ENCODE data around the gene IFNB1.

Gene IFNB1

DNA sequence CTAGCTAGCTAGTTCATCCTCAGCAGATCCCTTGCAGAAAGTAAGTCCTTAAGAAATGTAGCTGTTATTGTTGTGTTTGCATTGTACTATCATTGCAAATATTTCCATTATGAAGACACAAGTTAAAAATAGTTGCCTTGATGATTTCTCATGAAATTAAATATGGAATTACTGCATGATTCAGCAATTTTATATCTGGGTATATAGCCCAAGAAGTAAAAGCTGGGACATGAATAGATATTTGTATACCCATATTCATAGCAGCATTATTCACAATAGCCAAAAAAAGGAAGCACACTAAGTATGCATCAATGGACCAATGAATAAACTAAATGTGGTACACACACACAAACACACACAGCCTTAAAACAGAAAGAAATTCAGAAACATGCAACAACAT lies 6.8 kb downstream of the IFNB1 start:
- no peak for DNase-seq

DNA sequence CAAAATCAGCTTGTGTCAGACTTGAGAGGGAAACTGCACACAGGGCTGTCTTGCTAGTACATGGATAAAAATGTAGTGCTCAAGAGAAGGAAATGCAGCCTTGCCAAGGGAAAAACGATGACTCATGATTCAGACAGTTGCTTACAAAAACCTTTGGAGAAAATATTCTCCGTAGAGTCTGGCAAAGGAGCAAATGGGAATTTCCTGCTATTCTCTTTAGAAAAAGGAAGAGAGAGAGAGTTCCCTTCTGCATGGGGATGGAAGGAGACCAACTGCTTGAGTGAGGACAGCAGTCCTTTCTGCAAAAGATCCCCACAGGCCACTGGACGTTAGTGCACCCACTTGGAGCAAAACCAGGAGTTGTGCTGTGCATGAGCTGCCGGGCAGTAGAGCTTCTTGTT lies 7.6 kb downstream of the IFNB1 start:
- peak in 31 of 58 donors; percentile 0 to 74 (median 19) for DNase-seq

DNA sequence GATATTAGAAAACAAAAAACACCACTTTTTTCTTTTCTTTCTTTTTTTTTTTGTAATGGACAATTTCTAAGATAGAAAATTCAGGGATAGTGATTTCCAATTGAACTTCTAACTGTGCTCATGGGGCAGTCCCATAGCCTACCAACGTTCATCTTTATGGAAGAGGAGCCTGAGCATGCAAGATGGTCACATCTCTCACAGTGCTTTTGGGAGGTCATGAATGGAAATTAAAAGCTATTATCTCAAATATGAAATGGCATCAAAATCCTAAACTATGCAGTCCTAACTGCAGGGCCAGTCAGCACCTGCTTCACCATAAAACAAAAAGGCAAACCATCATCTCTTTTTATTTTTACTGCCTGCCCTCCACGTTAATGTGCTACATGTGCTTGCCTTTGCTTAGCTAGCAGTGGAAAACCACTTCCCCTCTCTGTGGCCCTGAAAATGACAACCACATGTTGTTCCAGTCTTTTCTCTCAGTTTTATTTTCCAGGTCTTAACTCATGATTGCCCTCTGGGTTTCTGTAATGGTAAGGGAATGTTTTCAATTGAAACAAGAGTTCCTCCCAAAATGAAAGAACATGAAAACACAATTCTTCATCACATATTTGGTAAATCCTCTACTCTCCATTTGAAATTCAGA lies 16.7 kb downstream of the IFNB1 start:
- DNase-seq: no peak

DNA sequence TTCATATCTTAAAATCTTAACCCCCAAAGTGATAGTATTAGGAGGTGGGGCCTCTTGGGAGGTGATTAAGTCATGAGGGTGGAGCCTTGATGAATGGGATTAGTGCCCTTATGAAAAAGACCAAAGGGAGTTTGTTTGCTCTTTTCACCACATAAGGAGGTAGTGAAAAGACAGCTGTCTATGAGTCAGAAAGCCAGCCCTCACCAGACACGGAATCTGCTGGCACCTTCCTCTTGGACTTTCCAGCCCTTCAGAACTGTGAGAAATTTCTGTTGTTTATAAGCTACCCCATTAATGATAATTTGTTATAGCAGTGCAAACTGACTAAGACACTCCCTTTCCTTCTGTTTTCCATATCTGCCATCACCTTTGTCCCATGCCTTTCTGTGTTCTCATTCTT lies 20.8 kb downstream of the IFNB1 start:
- no peak for DNase-seq

DNA sequence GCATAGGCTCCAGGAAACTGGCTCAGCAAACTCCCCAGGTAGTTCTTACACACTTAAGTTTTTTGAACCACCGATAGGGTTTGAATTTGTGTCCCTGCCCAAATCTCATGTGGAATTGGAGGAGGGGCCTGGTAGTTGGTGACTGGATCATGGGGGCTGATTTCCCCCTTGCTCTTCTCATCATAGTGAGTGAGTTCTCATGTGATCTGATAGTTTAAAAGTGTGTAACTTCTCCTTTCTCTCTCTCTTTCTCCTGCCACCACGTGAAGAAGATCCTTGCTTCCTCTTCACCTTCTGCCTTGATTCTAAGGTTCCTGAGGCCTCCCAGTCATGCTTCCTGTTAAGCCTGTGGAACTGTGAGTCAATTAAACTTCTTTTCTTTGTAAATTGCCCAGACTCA lies 23.9 kb downstream of the IFNB1 start:
- DNase-seq: no peak

DNA sequence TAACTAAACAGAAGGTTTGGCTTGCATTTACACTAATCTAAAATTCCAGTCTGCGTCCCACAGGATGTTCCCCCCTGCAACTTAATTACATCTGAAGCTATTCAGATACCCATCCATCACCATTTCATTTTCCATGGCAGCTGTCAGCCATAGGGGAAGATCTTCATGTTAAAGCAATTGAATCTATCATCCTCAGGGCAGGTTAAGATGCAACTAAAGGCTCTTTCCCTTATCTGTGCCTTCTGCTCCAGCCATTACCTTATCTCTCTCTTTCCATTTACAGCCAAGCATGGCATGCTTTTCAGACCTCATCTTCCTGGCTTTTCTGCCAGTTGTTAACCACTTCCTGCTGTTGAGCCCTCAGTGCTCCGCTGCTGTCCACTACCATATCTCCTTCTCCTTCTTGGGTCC lies 30.5 kb downstream of the IFNB1 start:
- no peak for DNase-seq

DNA sequence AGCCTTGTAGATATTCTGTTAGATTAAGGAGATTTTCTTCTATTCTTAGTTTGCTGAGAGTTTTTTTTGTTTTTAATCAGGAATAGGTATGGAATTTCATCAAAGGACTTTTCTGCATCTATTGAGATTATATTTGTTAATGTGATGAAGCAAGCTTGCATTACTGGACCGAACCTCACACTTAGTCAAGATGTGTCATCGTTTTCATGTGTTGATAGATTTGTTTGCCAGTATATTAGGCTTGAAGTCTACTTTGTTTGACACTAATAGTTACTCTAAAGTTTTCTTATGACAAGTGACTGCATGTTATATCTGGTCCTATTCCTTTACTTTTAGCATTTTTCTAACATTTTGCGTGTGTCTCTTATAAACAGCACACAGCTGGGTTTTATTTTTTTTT lies 33.9 kb downstream of the IFNB1 start:
- DNase-seq: no peak

DNA sequence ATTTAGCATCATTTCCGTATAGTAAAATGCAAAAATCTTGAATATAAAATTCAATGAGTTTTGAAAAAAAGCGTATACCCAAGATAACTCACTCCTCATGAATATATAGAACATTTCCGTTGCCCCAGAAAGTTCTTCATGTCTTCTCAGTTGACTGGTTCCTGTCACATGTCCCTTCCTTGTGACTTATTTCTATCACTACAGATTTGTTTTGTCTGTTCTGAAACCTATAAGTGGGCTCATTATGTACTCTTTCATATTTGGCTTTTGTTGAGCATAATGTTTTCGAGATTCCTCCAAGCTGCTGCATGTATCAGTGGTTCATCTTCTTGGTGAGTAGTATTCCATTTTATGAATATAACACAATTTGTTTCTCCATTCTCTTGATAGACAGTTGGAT lies 35.3 kb downstream of the IFNB1 start:
- no peak for DNase-seq

DNA sequence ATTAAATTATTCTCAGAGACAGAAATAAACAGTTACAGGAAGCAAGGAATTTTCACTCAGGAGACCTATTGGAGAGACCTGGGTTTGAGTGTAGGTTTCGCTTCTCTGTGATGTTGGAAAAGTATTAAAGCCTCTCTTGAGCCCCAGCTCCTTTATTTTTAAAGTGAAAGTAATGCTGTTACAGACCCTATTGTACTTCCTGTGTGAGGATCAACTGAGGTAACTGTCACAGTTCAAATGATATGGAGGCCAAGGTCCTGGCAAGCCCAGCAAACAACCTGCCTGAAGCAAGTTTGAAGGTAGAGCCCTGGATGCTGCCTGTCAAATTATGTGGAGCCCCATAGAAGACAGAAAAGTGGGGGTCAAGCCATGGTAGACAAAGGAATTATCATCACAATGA lies 38.4 kb downstream of the IFNB1 start:
- DNase-seq: no peak

DNA sequence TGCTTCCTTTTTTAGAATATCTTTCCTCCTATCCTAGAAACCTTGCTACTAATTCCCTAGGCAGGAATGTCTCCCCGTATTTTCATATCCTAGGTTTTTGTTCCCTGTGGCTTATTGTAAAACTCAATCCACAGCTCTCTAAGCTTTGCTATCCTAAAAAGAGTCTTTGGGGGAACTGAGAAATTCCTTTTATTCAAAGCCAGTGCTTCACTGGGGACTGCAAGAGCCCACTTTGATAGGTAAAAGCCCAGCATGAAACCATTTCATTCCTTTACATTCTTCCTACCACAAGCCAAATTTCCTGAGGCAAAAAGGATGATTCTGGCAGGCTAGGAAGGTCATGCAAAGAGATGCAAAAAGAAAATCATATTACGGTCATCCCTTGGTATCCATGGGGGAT lies 40.5 kb downstream of the IFNB1 start:
- DNase-seq: no peak

DNA sequence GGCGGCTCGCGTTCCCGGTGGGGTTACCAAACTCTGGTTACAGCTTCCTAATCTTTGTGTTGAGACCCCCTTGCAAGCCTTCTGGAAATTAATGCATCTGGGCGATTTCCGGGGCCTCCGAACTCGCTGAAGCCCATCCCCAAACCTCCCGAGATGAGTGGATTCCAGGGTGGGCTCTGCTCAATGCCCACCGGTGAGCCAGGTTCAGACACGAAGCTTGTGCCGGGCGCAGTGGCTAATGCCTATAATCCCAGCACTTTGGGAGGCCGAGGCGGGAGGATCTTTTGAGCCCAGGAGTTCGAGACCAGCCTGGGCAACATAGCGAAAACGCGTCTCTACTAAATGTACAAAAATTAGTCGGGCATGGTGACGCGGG lies 45.9 kb downstream of the IFNB1 start:
- peak in 1 of 58 donors; percentile 15 for DNase-seq

DNA sequence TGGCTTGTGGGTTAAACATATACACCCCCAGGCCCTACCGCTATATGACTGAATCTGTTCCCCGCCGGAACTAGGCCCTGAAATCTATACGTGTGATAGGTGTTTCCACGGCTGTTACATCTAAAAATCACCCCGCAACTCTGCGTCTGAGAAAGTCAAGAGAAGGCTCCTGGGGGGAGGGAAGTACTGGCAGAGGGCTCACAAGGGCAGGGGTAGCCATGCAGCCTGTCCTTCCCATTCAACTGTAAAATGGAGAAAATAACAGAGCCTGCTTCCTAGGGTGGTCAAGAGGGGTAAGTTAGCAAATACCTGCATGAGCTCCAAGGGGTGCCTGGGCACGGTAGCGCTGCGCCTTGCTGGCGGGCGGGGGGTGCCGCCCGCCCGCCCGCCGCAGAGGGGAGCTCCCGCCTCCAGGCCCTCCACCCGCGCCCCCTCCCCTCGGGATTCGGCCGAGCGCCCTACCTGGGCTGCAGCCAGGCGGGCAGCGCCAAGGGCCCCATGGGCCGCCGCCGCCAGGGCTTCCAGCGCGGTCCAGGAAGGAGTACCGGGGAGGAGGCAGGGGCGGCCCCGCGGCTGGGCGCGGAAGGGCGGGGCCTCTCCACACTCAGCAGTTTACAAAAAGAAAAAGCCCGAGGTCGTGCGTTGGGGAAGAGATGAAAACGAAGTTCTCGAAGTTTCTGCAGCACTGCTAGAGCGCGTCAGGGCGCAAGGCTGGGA lies 46.5 kb downstream of the IFNB1 start, which contains the start of gene HACD4:
TSS of gene HACD4 (minus strand) at position 550 of the 717 bp plus-strand sequence. CDS start at position 500, 50 bp downstream.
- DNase-seq: peak in 44 of 58 donors; percentile 5 to 65 (median 30)

DNA sequence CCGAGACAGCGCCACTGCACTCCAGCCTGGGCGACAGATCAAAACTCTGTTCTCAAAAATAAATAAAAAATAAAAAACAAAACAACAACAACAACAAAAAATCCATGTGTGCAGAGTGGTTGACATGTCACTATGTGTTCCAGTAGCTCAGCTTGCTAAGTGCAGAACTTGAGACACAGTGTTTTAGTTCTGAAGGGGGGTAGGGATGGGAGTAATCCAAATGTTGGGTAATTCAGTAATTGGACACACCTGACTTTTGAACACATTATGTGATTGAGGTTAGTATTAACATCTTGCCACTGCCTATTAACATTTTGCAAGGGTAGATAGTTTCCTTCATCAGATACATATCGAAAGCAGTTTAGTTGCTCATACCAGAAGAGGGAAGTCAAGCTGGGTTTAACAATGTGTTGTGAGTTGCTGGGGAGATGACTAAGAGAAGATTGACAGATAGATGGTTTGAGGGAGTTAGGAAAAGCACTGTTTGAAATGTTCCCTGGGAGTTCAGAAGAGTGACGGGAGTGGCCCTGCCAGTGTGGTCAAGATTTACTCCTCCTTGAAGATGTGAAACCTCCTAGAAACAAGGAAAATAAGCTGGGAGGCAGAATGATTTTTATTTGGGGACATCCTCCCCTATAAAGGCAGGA lies 47.2 kb downstream of the IFNB1 start:
- peak in 5 of 58 donors; percentile 5 to 39 (median 14) for DNase-seq

DNA sequence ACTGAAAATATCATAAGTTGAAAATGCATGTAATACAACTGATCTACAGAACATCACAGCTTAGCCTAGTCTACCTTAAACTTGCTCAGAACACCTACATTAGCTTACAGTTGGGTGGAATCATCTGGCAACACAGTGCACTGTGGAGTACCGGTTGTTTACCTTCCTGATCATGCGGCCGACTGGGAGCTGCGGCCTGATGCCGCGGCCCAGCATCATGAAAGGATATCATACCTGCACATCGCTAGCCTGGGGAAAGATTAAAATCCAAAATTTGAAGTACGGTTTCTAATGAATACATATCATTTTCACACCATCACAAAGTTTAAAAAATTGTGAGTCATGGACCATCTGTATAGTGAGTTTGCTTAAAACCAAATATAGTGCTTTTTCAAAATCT lies 48.1 kb downstream of the IFNB1 start:
- peak in 2 of 58 donors; percentile 4 to 5 for DNase-seq

DNA sequence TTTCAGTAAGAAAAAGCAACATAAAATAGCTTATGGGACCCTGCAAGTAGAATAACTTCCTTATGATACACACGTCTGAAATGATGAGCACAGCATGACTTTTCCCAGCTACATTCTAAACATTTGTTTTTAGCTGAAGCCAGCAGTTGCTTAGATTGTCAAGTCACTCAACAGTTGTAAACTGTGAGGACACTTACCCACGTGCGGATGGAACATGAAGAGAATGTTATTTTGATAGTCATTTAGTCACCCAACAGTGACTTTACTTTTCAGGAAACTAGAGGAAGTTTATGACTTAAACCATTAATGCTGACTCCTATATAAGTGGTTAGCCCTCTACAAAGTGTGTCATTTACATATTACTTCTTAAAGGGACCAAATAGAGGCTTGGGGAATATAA lies 49.3 kb downstream of the IFNB1 start:
- DNase-seq: peak in 2 of 58 donors; percentile 22 to 27

DNA sequence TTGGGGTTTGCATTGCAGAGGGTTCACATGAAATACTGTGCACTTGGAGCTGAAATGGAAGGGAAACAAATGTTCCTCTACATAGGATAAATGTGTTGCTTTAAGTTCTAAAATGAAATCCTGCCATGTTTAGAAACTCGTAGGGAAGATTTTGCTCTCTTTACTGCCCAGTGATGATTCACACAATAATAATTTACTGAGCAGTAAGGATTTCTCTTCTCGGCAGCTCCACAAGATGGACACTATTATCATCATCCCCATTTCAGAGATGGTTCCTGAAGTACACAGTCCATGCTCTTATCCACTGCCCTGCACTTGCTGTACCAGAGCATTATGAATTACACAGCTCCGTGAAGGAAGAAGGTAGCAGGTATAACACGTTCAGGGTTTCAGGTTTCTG lies 50.4 kb downstream of the IFNB1 start:
- DNase-seq: no peak
